Measurements from ENCODE around the gene IQCF2. TPM values are rescaled to one million over a fixed set of nuclear protein-coding genes. Genes with fewer than 3 reads are reported as not detected.
"Not testable (repeated sequence)": the region's sequence is repeated elsewhere in the genome, so short reads cannot be mapped to it uniquely, and the experiment has no call there.

Gene IQCF2
- total and polyA plus RNA-seq, 10 donors, result not detected

DNA sequence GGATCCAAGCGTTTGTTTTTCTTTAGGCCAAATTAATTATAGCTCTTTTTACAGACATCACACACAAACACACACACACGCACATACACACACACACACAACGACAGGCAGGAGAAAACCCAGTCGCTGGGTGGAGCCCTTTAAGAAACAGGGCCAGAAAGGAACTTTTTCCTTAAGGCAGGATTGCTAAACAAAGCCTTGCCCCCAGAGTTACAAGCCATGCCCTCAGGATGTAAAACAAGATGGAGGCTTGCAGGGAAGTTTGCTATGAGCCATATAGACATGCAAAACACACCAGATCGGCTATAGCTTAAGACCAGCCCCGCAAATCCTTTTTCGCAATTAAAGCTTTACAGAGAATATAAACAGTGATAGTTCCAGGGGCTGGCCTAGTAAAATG lies 16.3 kb upstream of the IQCF2 start:
- H3K27me3 ChIP-seq (replicated peaks in 1 of 7), result peaks cover 0 to 28% (median 0%) of the 10 kb centered on the region in 7 donors
- H3K4me3 ChIP-seq, result no peak overlapping the region
- 74 to 87% (median 85%) methylated on average over 7 of the region's 7 CpGs for WGBS, 5 donors
- intact Hi-C loops (cut with DNase I; ENCODE audit: low total_unique reads), result no loop called here
- TF ChIP-seq POLR2AphosphoS5 (IDR thresholded peaks at IDR 0.05), result no peak
- no peak for TF ChIP-seq POLR2A (IDR thresholded peaks at IDR 0.05)
- TF ChIP-seq, protein P1, sequence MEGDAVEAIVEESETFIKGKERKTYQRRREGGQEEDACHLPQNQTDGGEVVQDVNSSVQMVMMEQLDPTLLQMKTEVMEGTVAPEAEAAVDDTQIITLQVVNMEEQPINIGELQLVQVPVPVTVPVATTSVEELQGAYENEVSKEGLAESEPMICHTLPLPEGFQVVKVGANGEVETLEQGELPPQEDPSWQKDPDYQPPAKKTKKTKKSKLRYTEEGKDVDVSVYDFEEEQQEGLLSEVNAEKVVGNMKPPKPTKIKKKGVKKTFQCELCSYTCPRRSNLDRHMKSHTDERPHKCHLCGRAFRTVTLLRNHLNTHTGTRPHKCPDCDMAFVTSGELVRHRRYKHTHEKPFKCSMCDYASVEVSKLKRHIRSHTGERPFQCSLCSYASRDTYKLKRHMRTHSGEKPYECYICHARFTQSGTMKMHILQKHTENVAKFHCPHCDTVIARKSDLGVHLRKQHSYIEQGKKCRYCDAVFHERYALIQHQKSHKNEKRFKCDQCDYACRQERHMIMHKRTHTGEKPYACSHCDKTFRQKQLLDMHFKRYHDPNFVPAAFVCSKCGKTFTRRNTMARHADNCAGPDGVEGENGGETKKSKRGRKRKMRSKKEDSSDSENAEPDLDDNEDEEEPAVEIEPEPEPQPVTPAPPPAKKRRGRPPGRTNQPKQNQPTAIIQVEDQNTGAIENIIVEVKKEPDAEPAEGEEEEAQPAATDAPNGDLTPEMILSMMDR (IDR thresholded peaks at IDR 0.05 in 8 of 11, conservative IDR thresholded peaks at IDR 0.05 in 3 of 11), result no peak
- peaks cover 0 to 31% (median 16%) of the 10 kb centered on the region in 8 donors for H3K9me3 ChIP-seq
- no peak overlapping the region for H3K27ac ChIP-seq
- no peak for DNase-seq
- no peaks in the 10 kb centered on the region for H3K36me3 ChIP-seq
- no peaks in the 10 kb centered on the region for H3K4me1 ChIP-seq

DNA sequence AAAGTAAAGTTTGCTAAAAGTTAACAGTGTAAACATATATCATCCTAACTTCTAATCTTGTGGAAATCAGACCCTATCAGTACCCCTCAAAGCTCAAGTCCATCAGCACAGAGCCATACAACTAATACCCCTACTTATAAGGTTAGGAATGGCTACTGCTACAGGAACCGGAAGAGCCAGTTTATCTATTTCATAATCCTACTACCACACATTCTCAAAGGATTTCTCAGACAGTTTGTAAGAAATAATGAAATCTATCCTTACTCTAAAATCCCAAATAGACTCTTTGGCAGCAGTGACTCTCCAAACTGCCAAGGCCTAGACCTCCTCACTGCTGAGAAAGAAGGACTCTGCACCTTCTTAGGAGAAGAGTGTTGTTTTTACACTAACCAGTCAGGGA lies 6.0 kb upstream of the IQCF2 start:
- 89 to 97% (median 95%) methylated on average over 1 of the region's 1 CpG for WGBS, 5 donors
- DNase-seq; H3K4me1 ChIP-seq; H3K4me3 ChIP-seq; H3K36me3 ChIP-seq; H3K27ac ChIP-seq; H3K27me3 ChIP-seq (replicated peaks in 1 of 7); intact Hi-C loops (cut with DNase I; ENCODE audit: low total_unique reads); H3K9me3 ChIP-seq: not testable (repeated sequence)

DNA sequence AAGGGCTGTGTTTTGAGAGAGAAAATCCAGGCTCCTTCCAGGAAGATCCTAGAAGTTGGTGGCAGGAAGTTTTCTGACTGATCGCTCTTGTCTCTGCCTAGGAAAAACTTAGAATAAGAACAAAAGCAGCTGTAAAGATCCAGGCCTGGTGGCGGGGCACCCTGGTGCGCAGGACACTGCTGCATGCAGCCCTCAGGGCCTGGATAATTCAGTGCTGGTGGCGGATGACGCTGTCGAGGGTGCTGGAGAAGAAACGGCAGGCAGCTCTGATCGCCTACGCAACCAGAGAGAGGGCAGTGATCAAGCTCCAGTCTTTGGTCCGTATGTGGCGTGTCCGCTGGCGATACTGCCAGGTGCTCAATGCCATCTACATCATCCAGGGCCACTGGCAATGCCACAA lies 1.5 kb downstream of the IQCF2 start:
- DNase-seq, result no peak
- Histone ChIP-seq H3K27ac (no peak overlapping the region), H3K27me3 (replicated peaks in 1 of 7) (peaks cover 0 to 13% (median 0%) of the 10 kb centered on the region in 7 donors), H3K9me3 (no peaks in the 10 kb centered on the region), H3K4me3 (no peak overlapping the region), H3K36me3 (no peaks in the 10 kb centered on the region), H3K4me1 (no peaks in the 10 kb centered on the region)
- 83 to 90% (median 87%) methylated on average over 13 of the region's 13 CpGs for whole genome bisulfite sequencing, 5 donors
- intact Hi-C loops (cut with DNase I; ENCODE audit: low total_unique reads), result no loop called here
- TF ChIP-seq POLR2AphosphoS5 (IDR thresholded peaks at IDR 0.05) (no peak), POLR2A (IDR thresholded peaks at IDR 0.05) (no peak)
- TF ChIP-seq, protein P1 (IDR thresholded peaks at IDR 0.05 in 8 of 11, conservative IDR thresholded peaks at IDR 0.05 in 3 of 11), result no peak

DNA sequence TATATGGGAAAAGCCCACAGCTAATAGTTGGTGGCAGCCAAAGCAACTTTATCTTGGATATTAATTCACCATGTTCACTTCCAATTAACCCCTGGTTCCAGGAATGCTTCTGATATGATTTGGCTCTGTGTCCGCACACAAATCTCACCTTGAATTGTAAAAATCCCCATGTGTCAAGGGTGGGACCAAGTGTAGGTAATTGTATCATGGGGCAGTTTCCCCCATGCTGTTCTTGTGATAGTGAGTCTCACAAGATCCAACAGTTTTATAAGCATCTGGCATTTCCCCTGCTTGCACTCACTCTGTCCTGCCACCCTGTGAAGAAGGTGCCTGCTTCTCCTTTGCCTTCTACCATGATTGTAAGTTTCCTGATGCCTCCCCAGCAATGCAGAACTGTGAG lies 7.5 kb downstream of the IQCF2 start:
- intact Hi-C loops (cut with DNase I; ENCODE audit: low total_unique reads); H3K4me3 ChIP-seq; H3K4me1 ChIP-seq; H3K36me3 ChIP-seq; H3K9me3 ChIP-seq; H3K27ac ChIP-seq; DNase-seq: not testable (repeated sequence)
- 90 to 100% (median 94%) methylated on average over 1 of the region's 1 CpG for WGBS, 5 donors
- peaks cover 0 to 37% (median 0%) of the 10 kb centered on the region in 7 donors for H3K27me3 ChIP-seq (replicated peaks in 1 of 7)

DNA sequence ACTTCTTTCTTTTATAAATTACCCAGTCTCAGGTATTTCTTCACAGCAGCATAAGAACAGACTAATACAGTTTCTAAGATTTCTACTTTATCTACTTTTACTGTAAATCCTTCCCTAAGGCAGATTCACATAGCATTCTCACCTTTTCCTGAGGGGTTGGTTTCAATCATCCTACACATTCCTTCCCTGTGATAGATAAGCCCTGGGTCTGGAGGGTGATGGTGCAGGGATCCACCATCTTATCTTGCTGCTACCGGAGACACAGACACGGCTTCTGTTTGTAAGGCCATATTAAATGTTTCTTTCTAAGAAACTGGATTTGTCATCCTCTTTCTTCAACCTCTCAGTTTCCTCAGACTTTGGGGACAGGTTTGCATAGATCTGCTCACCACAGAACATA lies 7.9 kb downstream of the IQCF2 start:
- H3K36me3 ChIP-seq, result no peaks in the 10 kb centered on the region
- DNase-seq, result no peak
- H3K27me3 ChIP-seq (replicated peaks in 1 of 7), result peaks cover 0 to 37% (median 0%) of the 10 kb centered on the region in 7 donors
- no peak overlapping the region for H3K4me3 ChIP-seq
- H3K9me3 ChIP-seq, result no peaks in the 10 kb centered on the region
- intact Hi-C loops (cut with DNase I; ENCODE audit: low total_unique reads), result no loop called here
- TF ChIP-seq POLR2A (IDR thresholded peaks at IDR 0.05) (no peak), POLR2AphosphoS5 (IDR thresholded peaks at IDR 0.05) (no peak)
- TF ChIP-seq, protein P1 (IDR thresholded peaks at IDR 0.05 in 8 of 11, conservative IDR thresholded peaks at IDR 0.05 in 3 of 11), result no peak
- no peaks in the 10 kb centered on the region for H3K4me1 ChIP-seq
- H3K27ac ChIP-seq, result no peak overlapping the region
- WGBS, 5 donors, result 75 to 83% (median 79%) methylated on average over 2 of the region's 2 CpGs
